GM12891 (cell line): Measurements from ENCODE around the gene LRCH1.

ENCODE experiments used
- DNase-seq: peaks from one replicate; pipeline ENCODE4 v3.0.0; 2011; ENCODE audit warnings: low spot score; ENCODE audit not compliant: insufficient read length
- FAIRE-seq: peaks from 2 replicates; lab custom pipeline; 2011; peaks lifted over from hg19 to GRCh38; lab: Jason Lieb, UNC
- PAX5 ChIP-seq: IDR thresholded peaks from 2 replicates; pipeline ENCODE4 v1.6.1; 2011; ENCODE audit warnings: low read length, moderate library complexity, mild to moderate bottlenecking; ENCODE audit not compliant: insufficient read depth, severe bottlenecking
- POLR2A ChIP-seq: IDR thresholded peaks from 2 replicates; pipeline ENCODE4 v1.6.1; 2011; ENCODE audit warnings: low read depth, low read length, control low read depth
- POLR2AphosphoS5 ChIP-seq: IDR thresholded peaks from 2 replicates; pipeline ENCODE4 v1.6.1; 2011; ENCODE audit warnings: low read depth, low read length, control low read depth
- POU2F2 ChIP-seq: IDR thresholded peaks from 2 replicates; pipeline ENCODE4 v1.6.1; 2011; ENCODE audit warnings: low read depth, mild to moderate bottlenecking, control low read depth, low read length, moderate library complexity
- SPI1 ChIP-seq: IDR thresholded peaks from 2 replicates; pipeline ENCODE4 v1.6.1; 2011; ENCODE audit warnings: low read depth, low read length, control low read depth
- TAF1 ChIP-seq: IDR thresholded peaks from 2 replicates; pipeline ENCODE4 v1.6.1; 2011; ENCODE audit warnings: low read depth, low read length, control low read depth

Gene LRCH1

GRCh38 chr13:46666727-46667456 is 113.9 kb downstream of the LRCH1 start:
- FAIRE-seq, result peak; percentile 47

GRCh38 chr13:46667687-46668281 is 114.8 kb downstream of the LRCH1 start:
- FAIRE-seq (peak; percentile 68), DNase-seq (no peak)
- TF ChIP-seq POLR2AphosphoS5 (no peak), POLR2A (no peak), SPI1 (no peak), POU2F2 (no peak), PAX5 (no peak)

More at GRCh38 chr13:46666727-46667456, 113.9 kb downstream of the LRCH1 start:
- no peak for DNase-seq
- TF ChIP-seq SPI1 (no peak), TAF1 (no peak), POU2F2 (no peak), POLR2AphosphoS5 (no peak), POLR2A (no peak), PAX5 (no peak)

GRCh38 chr13:46668302-46668720 is 115.3 kb downstream of the LRCH1 start:
- DNase-seq (no peak), FAIRE-seq (peak; percentile 80)
- TF ChIP-seq POLR2A (0 out of 2 replicates have a peak, but pooled peaks have one; percentile 23), POU2F2 (no peak), TAF1 (no peak), PAX5 (no peak), POLR2AphosphoS5 (no peak), SPI1 (no peak)

DNA sequence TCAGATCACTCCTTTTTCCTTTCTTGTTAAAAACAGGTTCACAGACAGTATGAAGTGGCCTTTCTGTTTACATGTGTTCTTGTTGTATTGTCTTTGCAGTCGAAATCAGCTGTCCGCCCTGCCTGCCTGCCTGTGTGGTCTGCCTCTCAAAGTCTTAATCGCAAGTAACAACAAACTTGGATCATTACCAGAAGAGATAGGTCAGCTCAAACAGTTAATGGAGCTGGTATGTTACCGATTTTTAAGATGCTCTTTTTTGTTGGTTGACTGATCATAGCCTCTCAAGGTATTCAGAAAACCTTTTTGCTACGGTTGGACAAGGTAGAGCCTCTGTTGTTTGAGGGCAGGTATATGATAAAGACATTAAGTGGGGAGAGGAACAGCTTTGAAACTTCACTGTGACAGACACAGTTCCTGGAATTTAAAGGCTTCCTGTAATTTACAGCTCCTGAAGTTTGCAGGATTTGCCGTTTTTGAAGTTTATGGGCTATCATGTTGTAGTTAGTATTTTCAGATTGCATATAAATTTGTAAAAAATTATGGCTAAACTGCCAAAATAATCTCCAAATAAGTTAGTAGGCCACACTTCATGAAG is 116.1 kb downstream of the LRCH1 start:
- FAIRE-seq (peak; percentile 9), DNase-seq (no peak)
- TF ChIP-seq POLR2AphosphoS5 (no peak), POLR2A (no peak), POU2F2 (no peak), TAF1 (no peak), PAX5 (no peak), SPI1 (no peak)

DNA sequence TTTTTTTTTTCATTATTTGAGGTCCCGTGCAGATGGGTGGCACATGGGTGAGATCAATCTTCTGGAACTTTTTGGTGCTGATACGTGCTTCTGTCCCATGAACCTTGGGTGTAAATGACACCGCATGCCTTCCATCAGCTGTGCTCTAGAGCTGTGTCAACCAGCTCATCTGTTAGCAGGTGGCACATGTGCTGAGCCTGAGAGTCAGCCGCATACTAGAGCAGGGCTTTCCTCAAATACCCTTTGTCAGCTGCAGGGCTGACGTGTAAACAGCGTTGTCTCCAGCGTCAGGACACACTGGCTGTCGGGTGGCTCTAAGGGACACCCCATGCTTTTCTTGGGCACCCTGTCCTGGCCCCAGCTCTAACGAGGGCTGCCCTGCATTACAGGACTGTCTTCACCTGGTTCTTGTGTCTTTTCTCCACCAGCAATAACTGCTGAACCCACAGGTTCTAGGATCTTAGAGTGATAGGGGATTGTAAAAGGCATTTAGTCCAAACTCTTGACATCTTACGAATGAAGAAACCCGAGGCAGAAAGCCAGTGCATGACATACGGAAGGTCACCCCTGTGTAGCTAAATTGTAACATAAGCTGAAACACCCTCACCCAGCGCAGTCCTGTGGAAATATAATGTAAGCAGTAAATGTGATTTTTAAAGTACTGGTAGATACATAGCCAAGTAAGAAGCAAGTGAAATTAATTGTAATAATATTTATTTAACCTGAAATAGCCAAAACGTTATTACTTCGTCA is 119.5 kb downstream of the LRCH1 start:
- TF ChIP-seq POLR2AphosphoS5 (no peak), SPI1 (no peak), POLR2A (no peak), PAX5 (no peak), TAF1 (no peak), POU2F2 (no peak)
- DNase-seq, result no peak
- no peak for FAIRE-seq

DNA sequence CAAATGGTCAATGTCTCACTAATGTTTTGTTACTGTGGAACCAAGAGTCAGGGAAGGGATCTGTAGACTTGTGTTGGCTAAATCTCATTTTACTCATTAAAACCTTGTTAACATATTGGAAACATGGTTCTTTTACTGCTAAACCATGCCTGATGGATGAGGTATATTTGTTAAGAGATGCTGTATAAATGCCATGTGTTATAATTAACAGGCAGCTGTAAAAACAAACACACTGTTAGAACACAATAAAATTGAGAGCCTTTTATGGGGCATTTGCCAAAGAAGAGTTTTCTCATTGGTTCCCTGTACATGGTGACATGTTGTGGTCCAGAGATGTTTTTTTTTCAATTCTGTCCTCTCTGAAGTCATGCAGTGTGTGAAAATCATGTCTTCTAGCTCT is 122.0 kb downstream of the LRCH1 start:
- no peak for FAIRE-seq
- TF ChIP-seq TAF1, result no peak
- no peak for TF ChIP-seq POLR2A
- no peak for TF ChIP-seq PAX5
- TF ChIP-seq SPI1, result no peak
- no peak for TF ChIP-seq POU2F2
- TF ChIP-seq POLR2AphosphoS5, result no peak
- no peak for DNase-seq

DNA sequence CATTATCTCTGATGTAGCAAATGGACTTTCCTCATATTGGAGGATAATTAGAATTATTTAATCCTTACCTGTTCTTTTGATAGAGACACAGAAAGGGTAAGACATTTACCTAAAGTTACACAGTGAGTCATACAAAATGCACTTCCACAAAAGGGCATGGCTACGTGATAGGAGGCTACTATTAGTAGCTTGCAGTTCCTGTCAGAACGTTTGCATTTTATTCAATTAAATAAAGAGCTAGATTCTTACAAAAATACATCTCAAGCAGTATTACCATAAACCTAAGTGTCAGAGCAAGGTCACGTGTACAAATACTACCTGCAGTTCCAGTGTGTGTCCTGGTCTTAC is 123.4 kb downstream of the LRCH1 start:
- TF ChIP-seq POLR2A (no peak), PAX5 (no peak), SPI1 (peak; percentile 25; the same call in 1 of the 2 replicates)
- no peak for FAIRE-seq
- DNase-seq, result no peak

- TF ChIP-seq POU2F2, result no peak
- 0 out of 2 replicates have a peak, but pooled peaks have one; percentile 19 for TF ChIP-seq POLR2A
- peak; percentile 19 for DNase-seq
- FAIRE-seq, result peak; percentile 95
Measured at GRCh38 chr13:46679369-46680120, 126.6 kb downstream of the LRCH1 start.
